H1 (cell line): ENCODE measurements around the gene MXD1. TPM values are rescaled to one million over a fixed set of nuclear protein-coding genes. Genes with fewer than 3 reads are reported as not detected.

Source experiments
- CTCF ChIA-PET: fragments of 300-600 bp; sonication (Branson Sonifier 250); formaldehyde crosslinking; loops from one replicate; lab custom pipeline; 2021; ENCODE audit not compliant: partially characterized antibody; lab: Charles Lee
- POLR2A ChIA-PET: fragments of 300-600 bp; sonication (Branson Sonifier 250); formaldehyde crosslinking; loops from one replicate; lab custom pipeline; 2021; ENCODE audit warnings: inconsistent platforms; ENCODE audit not compliant: partially characterized antibody; lab: Charles Lee
- DNase-seq, 2 experiments: peaks; one replicate each; pipeline versions ENCODE4 v3.0.0 to v3.0.0-alpha.2; 2010 to 2022; ENCODE audit warnings: low spot score in 2 of 2, low read depth in 1 of 2, mixed read lengths in 1 of 2
- FAIRE-seq: peaks from 2 replicates; lab custom pipeline; 2011; peaks lifted over from hg19 to GRCh38; lab: Jason Lieb, UNC
- H2AFZ ChIP-seq: 2 replicates; pipeline ENCODE4 v1.8.1; 2012; ENCODE audit warnings: low read length, inconsistent platforms
- H2AK5ac ChIP-seq: 2 replicates; pipeline ENCODE4 v1.6.1; 2013; ENCODE audit warnings: low read depth, low read length
- H2BK120ac ChIP-seq: replicated peaks from 2 replicates; pipeline ENCODE3; 2013; ENCODE audit warnings: low read depth, low read length, inconsistent platforms
- H2BK12ac ChIP-seq: 2 replicates; pipeline ENCODE4 v1.6.1; 2013; ENCODE audit warnings: low read depth, low read length
- H2BK15ac ChIP-seq: 2 replicates; pipeline ENCODE4 v1.6.1; 2013; ENCODE audit warnings: low read length
- H2BK20ac ChIP-seq: 2 replicates; pipeline ENCODE4 v1.6.1; 2013; ENCODE audit warnings: low read length
- H2BK5ac ChIP-seq: 2 replicates; pipeline ENCODE4 v1.6.1; 2013; ENCODE audit warnings: low read depth, low read length
- H3K14ac ChIP-seq: 2 replicates; pipeline ENCODE4 v1.6.1; 2013; ENCODE audit warnings: inconsistent platforms; ENCODE audit not compliant: insufficient read length
- H3K18ac ChIP-seq: 2 replicates; pipeline ENCODE4 v1.6.1; 2013; ENCODE audit warnings: low read length; ENCODE audit errors: extremely low read depth
- H3K23ac ChIP-seq: 2 replicates; pipeline ENCODE4 v1.6.1; 2013; ENCODE audit warnings: inconsistent platforms; ENCODE audit not compliant: insufficient read length
- H3K23me2 ChIP-seq: 2 replicates; pipeline ENCODE4 v1.6.1; 2013; ENCODE audit warnings: low read depth, low read length
- H3K27ac ChIP-seq: 2 replicates; pipeline ENCODE4 v1.6.1; 2011; ENCODE audit warnings: low read depth, low read length, inconsistent platforms
- H3K27me3 ChIP-seq, 4 experiments: replicated peaks in 1 of 4; 1 replicate in 1 of 4; 2 replicates in 3 of 4; pipeline versions ENCODE4 v1.6.1 to v1.8.1; 2011 to 2013; ENCODE audit warnings: low read length in 3 of 4, mild to moderate bottlenecking in 3 of 4, inconsistent platforms in 2 of 4, mixed read lengths in 2 of 4, moderate library complexity in 1 of 4; ENCODE audit not compliant: control insufficient read depth in 3 of 4, insufficient read depth in 3 of 4; ENCODE audit errors: extremely low read depth in 1 of 4
- H3K36me3 ChIP-seq, 4 experiments: 2 replicates each; pipeline versions ENCODE4 v1.6.1 to v1.8.1; 2011 to 2013; ENCODE audit warnings: mild to moderate bottlenecking in 4 of 4, low read length in 3 of 4, moderate library complexity in 2 of 4, control low read depth in 1 of 4, inconsistent platforms in 1 of 4; ENCODE audit not compliant: insufficient read depth in 4 of 4, control insufficient read depth in 2 of 4
- H3K4ac ChIP-seq: replicated peaks from 2 replicates; pipeline ENCODE3; 2013; ENCODE audit warnings: low read length, low read depth, mixed read lengths, inconsistent platforms; ENCODE audit not compliant: insufficient read length
- H3K4me1 ChIP-seq, 4 experiments: replicated peaks in 1 of 4; 1 replicate in 1 of 4; 2 replicates in 3 of 4; pipeline versions ENCODE4 v1.6.1 to v1.8.1; 2011 to 2013; ENCODE audit warnings: low read length in 3 of 4, inconsistent platforms in 2 of 4, mixed read lengths in 1 of 4; ENCODE audit not compliant: insufficient read depth in 4 of 4, control insufficient read depth in 3 of 4
- H3K4me2 ChIP-seq, 2 experiments: 2 replicates each; pipeline versions ENCODE4 v1.6.1 to v1.8.1; 2011 to 2013; ENCODE audit warnings: low read depth in 2 of 2, low read length in 2 of 2, control low read depth in 1 of 2, inconsistent platforms in 1 of 2, mild to moderate bottlenecking in 1 of 2; ENCODE audit not compliant: insufficient read depth in 1 of 2
- H3K4me3 ChIP-seq, 4 experiments: fragments of 200-600, 300-600 bp in 1 of 4; sonication (generic), shearing (Covaris generic), sonication (Bioruptor Twin) in 1 of 4; 2 replicates each; pipeline versions ENCODE4 v1.5.1 to v1.8.1; 2011 to 2016; ENCODE audit warnings: low read length in 4 of 4, low read depth in 3 of 4, control low read depth in 2 of 4, inconsistent platforms in 2 of 4, mild to moderate bottlenecking in 2 of 4, mixed read lengths in 1 of 4, moderate library complexity in 1 of 4; ENCODE audit not compliant: insufficient read depth in 2 of 4; ENCODE audit errors: extremely low read depth in 1 of 4
- H3K56ac ChIP-seq: replicated peaks from 2 replicates; pipeline ENCODE3; 2013; ENCODE audit warnings: low read depth, mild to moderate bottlenecking, mixed read lengths, low read length, inconsistent platforms; ENCODE audit not compliant: insufficient read length
- H3K79me1 ChIP-seq: 2 replicates; pipeline ENCODE4 v1.6.1; 2013; ENCODE audit warnings: low read depth, low read length, control low read depth
- H3K79me2 ChIP-seq, 2 experiments: 2 replicates each; pipeline versions ENCODE4 v1.6.1 to v1.8.1; 2012 to 2013; ENCODE audit warnings: low read length in 2 of 2, mild to moderate bottlenecking in 2 of 2, inconsistent platforms in 1 of 2; ENCODE audit not compliant: insufficient read depth in 2 of 2, control insufficient read depth in 1 of 2
- H3K9ac ChIP-seq, 4 experiments: replicated peaks in 1 of 4; 1 replicate in 1 of 4; 2 replicates in 3 of 4; pipeline versions ENCODE4 v1.6.1 to v1.8.1; 2011 to 2013; ENCODE audit warnings: low read depth in 3 of 4, low read length in 3 of 4, control low read depth in 2 of 4, mild to moderate bottlenecking in 2 of 4, moderate library complexity in 2 of 4, inconsistent platforms in 1 of 4; ENCODE audit errors: extremely low read depth in 1 of 4
- H3K9me3 ChIP-seq, 2 experiments: 2 replicates each; pipeline versions ENCODE4 v1.6.1 to v1.8.1; 2012 to 2013; ENCODE audit warnings: mild to moderate bottlenecking in 2 of 2, moderate library complexity in 2 of 2, control low read depth in 1 of 2, inconsistent platforms in 1 of 2, low read depth in 1 of 2, low read length in 1 of 2, mixed read lengths in 1 of 2; ENCODE audit not compliant: insufficient read depth in 2 of 2
- H4K20me1 ChIP-seq, 2 experiments: replicated peaks in 1 of 2; 2 replicates each; pipeline versions ENCODE3 to v1.8.1; 2011 to 2013; ENCODE audit warnings: inconsistent platforms in 2 of 2, low read length in 2 of 2, mild to moderate bottlenecking in 1 of 2; ENCODE audit not compliant: insufficient read depth in 2 of 2, control insufficient read depth in 1 of 2
- H4K5ac ChIP-seq: 2 replicates; pipeline ENCODE4 v1.6.1; 2013; ENCODE audit warnings: low read length, low read depth, mixed read lengths, inconsistent platforms; ENCODE audit not compliant: insufficient read length
- H4K8ac ChIP-seq: 2 replicates; pipeline ENCODE4 v1.8.0; 2013; ENCODE audit warnings: mild to moderate bottlenecking, moderate library complexity, low read length, inconsistent platforms; ENCODE audit not compliant: insufficient read depth; ENCODE audit errors: extremely low read depth
- H4K91ac ChIP-seq: replicated peaks from 2 replicates; pipeline ENCODE3; 2013; ENCODE audit warnings: low read length, mixed read lengths, inconsistent platforms; ENCODE audit not compliant: insufficient read length
- BACH1 ChIP-seq: IDR thresholded peaks from 2 replicates; pipeline ENCODE4 v1.6.1; 2012; ENCODE audit warnings: low read length, improper control_type of control experiment
- CBX8 ChIP-seq: fragments of 300-800, 300-1000 bp; sonication (generic); IDR thresholded peaks from 2 replicates; pipeline ENCODE4 v1.7.1; 2016; ENCODE audit warnings: low read depth, low read length, borderline replicate concordance
- EZH2 ChIP-seq: fragments of 200-600 bp; sonication (generic); IDR thresholded peaks from 2 replicates; pipeline ENCODE4 v1.7.1; 2012; ENCODE audit warnings: low read depth, mild to moderate bottlenecking, moderate library complexity, low read length, inconsistent platforms; ENCODE audit not compliant: severe bottlenecking
- FOSL1 ChIP-seq: IDR thresholded peaks from 2 replicates; pipeline ENCODE4 v1.6.1; 2011; ENCODE audit warnings: mild to moderate bottlenecking, low read depth, low read length, moderate library complexity; ENCODE audit not compliant: insufficient read depth
- POLR2AphosphoS5 ChIP-seq: IDR thresholded peaks from 2 replicates; pipeline ENCODE4 v1.6.1; 2011; ENCODE audit warnings: low read depth, low read length
- RFX5 ChIP-seq: IDR thresholded peaks from 2 replicates; pipeline ENCODE4 v1.6.1; 2011; ENCODE audit warnings: low read depth, low read length, improper control_type of control experiment, borderline replicate concordance
- SAP30 ChIP-seq: fragments of 300-600 bp; sonication (generic); IDR thresholded peaks from 2 replicates; pipeline ENCODE4 v1.7.1; 2012; ENCODE audit warnings: low read length, moderate library complexity, mild to moderate bottlenecking, inconsistent platforms; ENCODE audit not compliant: insufficient read depth, insufficient replicate concordance
- SIX5 ChIP-seq: IDR thresholded peaks from 2 replicates; pipeline ENCODE4 v1.6.1; 2011; ENCODE audit warnings: mild to moderate bottlenecking, low read depth, low read length
- SP4 ChIP-seq: IDR thresholded peaks from 2 replicates; pipeline ENCODE4 v1.6.1; 2012; ENCODE audit warnings: low read length, inconsistent platforms
- SUZ12 ChIP-seq: fragments of 200-600 bp; sonication (generic); IDR thresholded peaks from 2 replicates; pipeline ENCODE4 v1.6.1; 2012; ENCODE audit warnings: mild to moderate bottlenecking, inconsistent platforms, low read length, moderate library complexity, mixed read lengths
- whole genome bisulfite sequencing, 2 experiments: shearing (Covaris generic) in 1 of 2; methylation state at CpG; one replicate each; pipeline versions ENCODE4 v1.1.6 to v1.1.7; 2013 to 2015; ENCODE audit warnings: low lambda C conversion rate in 2 of 2, mixed read lengths in 2 of 2, inconsistent platforms in 1 of 2, low coverage in 1 of 2, missing lambda C conversion rate in 1 of 2; ENCODE audit not compliant: insufficient replicate concordance in 2 of 2, insufficient coverage in 1 of 2, insufficient read length in 1 of 2; ENCODE audit errors: extremely low coverage in 1 of 2, missing lambda C conversion rate in 1 of 2; 5-methylcytosine and 5-hydroxymethylcytosine counted together
- polyA plus RNA-seq, 7 experiments: library from polyadenylated mRNA; depleted of rRNA in 3 of 7; stranded (reverse) in 5 of 7; unstranded in 2 of 7; fragments of >200 nt in 5 of 7; fragments of 200-250 nt in 2 of 7; gene quantifications; 1 replicate in 5 of 7; 2 replicates in 1 of 7; 4 replicates in 1 of 7; pipeline versions ENCODE4 v1.2.1 to v1.2.3, GENCODE V29; 2011 to 2013; ENCODE audit warnings: missing spikeins in 2 of 7, mixed read lengths in 2 of 7
- total RNA-seq: library from RNA; stranded (reverse); fragmentation: NEBNext Ultra II Directional; extraction: Animal tissue kit (Norgen Biotek cat#: 25700); gene quantifications from 2 replicates; pipeline ENCODE4 v1.2.1, GENCODE V29; 2021
- TF ChIP-seq, protein P1 (sequence below): IDR thresholded peaks from 2 replicates; pipeline ENCODE4 v1.6.1; 2011; ENCODE audit warnings: low read depth, mild to moderate bottlenecking, low read length; ENCODE audit not compliant: insufficient read depth
- TF ChIP-seq, protein P2 (sequence below): IDR thresholded peaks from 2 replicates; pipeline ENCODE4 v1.6.1; 2012; ENCODE audit warnings: low read length, inconsistent platforms

MXD1 gene
- total and polyA plus RNA-seq, 2 of the 8 experiments (the other 6 are each of a cell fraction or from before 2014, with no cell fraction given) = 1.6 to 2.6 TPM

DNA sequence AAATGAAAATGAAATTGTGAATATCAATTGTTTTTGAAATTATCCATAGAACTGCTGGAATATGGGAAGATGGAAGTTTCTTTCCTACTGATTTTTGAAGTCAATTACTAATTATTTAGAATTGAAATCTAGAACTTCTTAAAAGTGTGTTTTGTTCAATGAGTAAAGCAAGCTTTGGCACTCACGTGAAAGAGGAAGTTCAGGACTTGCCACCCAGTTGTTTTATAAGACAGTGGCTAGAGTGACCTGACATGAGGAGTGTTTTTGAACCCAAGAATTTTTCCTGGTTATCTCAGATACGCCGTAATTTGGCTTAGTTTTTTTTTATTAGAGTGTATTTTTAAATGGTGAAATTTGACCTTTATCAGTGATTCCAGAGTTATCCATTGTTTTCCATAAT lies 3.5 kb downstream of the MXD1 start:
- Histone ChIP-seq H3K9ac (no peak overlapping the region), H4K91ac (no peak overlapping the region), H3K23ac (no peak overlapping the region), H2BK5ac (no peak overlapping the region), H4K20me1 (peaks cover 0 to 2% of the 10 kb centered on the region in 2 experiments), H3K27me3 (no peaks in the 10 kb centered on the region), H2BK15ac (no peak overlapping the region), H3K18ac (no peak overlapping the region), H2BK120ac (no peak overlapping the region), H3K79me2 (no peaks in the 10 kb centered on the region), H3K4me3 (no peak overlapping the region), H4K8ac (no peak overlapping the region), H3K14ac (no peak overlapping the region), H3K9me3 (no peaks in the 10 kb centered on the region), H2AFZ (no peak overlapping the region), H3K4ac (no peak overlapping the region), H2AK5ac (no peak overlapping the region), H3K4me2 (no peak overlapping the region), H3K4me1 (no peaks in the 10 kb centered on the region), H2BK12ac (no peak overlapping the region), H3K27ac (no peak overlapping the region), H4K5ac (no peak overlapping the region), H3K36me3 (peaks cover 0 to 3% (median 0%) of the 10 kb centered on the region in 4 experiments; a peak in 2 of 8 replicates), H3K79me1 (no peaks in the 10 kb centered on the region), H3K23me2 (peaks cover 4% of the 10 kb centered on the region; the same call in 1 of the 2 replicates), H3K56ac (no peak overlapping the region), H2BK20ac (no peak overlapping the region)
- POLR2A ChIA-PET = interaction anchor here (0.7 to 11.6 kb wide), 2 partner anchors 167 to 263 kb away, joined by 3 to 180 read pairs; partner anchors contain the start of gene PCBP1
- CTCF ChIA-PET = no interaction called here
- FAIRE-seq (no peak), DNase-seq (no peak)
- 92% methylated on average over 3 of the region's 3 CpGs; no CpG with 5 or more reads in 1 of the 2 experiments for WGBS, 2 experiments
- TF ChIP-seq, protein P1, sequence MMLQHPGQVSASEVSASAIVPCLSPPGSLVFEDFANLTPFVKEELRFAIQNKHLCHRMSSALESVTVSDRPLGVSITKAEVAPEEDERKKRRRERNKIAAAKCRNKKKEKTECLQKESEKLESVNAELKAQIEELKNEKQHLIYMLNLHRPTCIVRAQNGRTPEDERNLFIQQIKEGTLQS = no peak
- no peak for TF ChIP-seq CBX8
- TF ChIP-seq SP4 = no peak
- TF ChIP-seq FOSL1 = no peak
- no peak for TF ChIP-seq SIX5
- no peak for TF ChIP-seq EZH2
- no peak for TF ChIP-seq RFX5
- TF ChIP-seq, protein P2, sequence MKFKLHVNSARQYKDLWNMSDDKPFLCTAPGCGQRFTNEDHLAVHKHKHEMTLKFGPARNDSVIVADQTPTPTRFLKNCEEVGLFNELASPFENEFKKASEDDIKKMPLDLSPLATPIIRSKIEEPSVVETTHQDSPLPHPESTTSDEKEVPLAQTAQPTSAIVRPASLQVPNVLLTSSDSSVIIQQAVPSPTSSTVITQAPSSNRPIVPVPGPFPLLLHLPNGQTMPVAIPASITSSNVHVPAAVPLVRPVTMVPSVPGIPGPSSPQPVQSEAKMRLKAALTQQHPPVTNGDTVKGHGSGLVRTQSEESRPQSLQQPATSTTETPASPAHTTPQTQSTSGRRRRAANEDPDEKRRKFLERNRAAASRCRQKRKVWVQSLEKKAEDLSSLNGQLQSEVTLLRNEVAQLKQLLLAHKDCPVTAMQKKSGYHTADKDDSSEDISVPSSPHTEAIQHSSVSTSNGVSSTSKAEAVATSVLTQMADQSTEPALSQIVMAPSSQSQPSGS = no peak
- TF ChIP-seq POLR2AphosphoS5 = no peak
- no peak for TF ChIP-seq SAP30
- TF ChIP-seq BACH1 = no peak
- no peak for TF ChIP-seq SUZ12
